ENCODE results near the gene PPP2R2C. TPM values are rescaled to one million over a fixed set of nuclear protein-coding genes. Genes with fewer than 3 reads are reported as not detected.

PPP2R2C gene
- total RNA-seq, 1 experiment from 2014 or later: 9.5 TPM

- ChIA-PET CTCF (no interaction called here), POLR2A (ENCODE audit: unreplicated experiment) (no interaction called here)
- Histone ChIP-seq H3K9ac (ENCODE audit: low read length) (no peak overlapping the region), H3K9me2 (replicated peaks; ENCODE audit: low read length) (no peaks in the 10 kb centered on the region), H2AFZ (ENCODE audit: low read length) (no peak overlapping the region), H3K79me2 (ENCODE audit: low read length) (no peaks in the 10 kb centered on the region), H3F3A (ENCODE audit: low read length, unreplicated experiment) (no peaks in the 10 kb centered on the region), H3K27me3 (ENCODE audit: low read length) (no peaks in the 10 kb centered on the region), H3K4me2 (ENCODE audit: low read length) (no peak overlapping the region), H3K4me1 (ENCODE audit: insufficient read depth, low read length) (no peaks in the 10 kb centered on the region), H3K4me3 (ENCODE audit: low read length) (no peak overlapping the region), H3K27ac (ENCODE audit: low read length) (no peak overlapping the region), H3K36me3 (ENCODE audit: low read depth, low read length) (0 out of 2 replicates have a peak, but pooled peaks cover 4% of the 10 kb centered on the region), H4K20me1 (ENCODE audit: low read length) (no peaks in the 10 kb centered on the region), H3K9me3 (ENCODE audit: low read length) (no peaks in the 10 kb centered on the region)
- DNase-seq (no peak), ATAC-seq (no peak)
- no peak for TF ChIP-seq EZH2 (IDR thresholded peaks at IDR 0.05; ENCODE audit: low read length, unreplicated experiment)
- TF ChIP-seq CTCF (conservative IDR thresholded peaks at IDR 0.05; ENCODE audit: low read depth, low read length): no peak
- no peak for TF ChIP-seq EZH2phosphoT487 (IDR thresholded peaks at IDR 0.05; ENCODE audit: borderline replicate concordance, low read length)
- intact Hi-C loops (cut with micrococcal nuclease): no loop called here
- BruUV-seq (replicated peaks): no TSS peak
These were observed 181.5 kb downstream of the PPP2R2C start for GRCh38 chr4:6290769-6291547.

GRCh38 chr4:6290256-6290655 is 182.2 kb downstream of the PPP2R2C start:
- Histone ChIP-seq H3K27ac (ENCODE audit: low read length) (no peak overlapping the region), H3K4me3 (ENCODE audit: low read length) (no peak overlapping the region), H2AFZ (ENCODE audit: low read length) (no peak overlapping the region), H3K4me2 (ENCODE audit: low read length) (no peak overlapping the region), H3K9ac (ENCODE audit: low read length) (no peak overlapping the region), H3K9me2 (replicated peaks; ENCODE audit: low read length) (no peaks in the 10 kb centered on the region), H3F3A (ENCODE audit: low read length, unreplicated experiment) (no peaks in the 10 kb centered on the region), H3K4me1 (ENCODE audit: insufficient read depth, low read length) (no peaks in the 10 kb centered on the region), H3K9me3 (ENCODE audit: low read length) (no peaks in the 10 kb centered on the region), H3K79me2 (ENCODE audit: low read length) (no peaks in the 10 kb centered on the region), H3K36me3 (ENCODE audit: low read depth, low read length) (0 out of 2 replicates have a peak, but pooled peaks cover 4% of the 10 kb centered on the region), H4K20me1 (ENCODE audit: low read length) (no peaks in the 10 kb centered on the region), H3K27me3 (ENCODE audit: low read length) (no peaks in the 10 kb centered on the region)
- DNase-seq: no peak
- CTCF ChIA-PET: no interaction called here
- BruUV-seq (replicated peaks): no TSS peak
- POLR2A ChIA-PET (ENCODE audit: unreplicated experiment): no interaction called here
- intact Hi-C loops (cut with micrococcal nuclease): no loop called here
- no peak for TF ChIP-seq CTCF (conservative IDR thresholded peaks at IDR 0.05; ENCODE audit: low read depth, low read length)
- no peak for TF ChIP-seq EZH2 (IDR thresholded peaks at IDR 0.05; ENCODE audit: low read length, unreplicated experiment)
- TF ChIP-seq EZH2phosphoT487 (IDR thresholded peaks at IDR 0.05; ENCODE audit: borderline replicate concordance, low read length): no peak
- ATAC-seq: no peak

GRCh38 chr4:6288871-6289270 is 183.5 kb downstream of the PPP2R2C start:
- Histone ChIP-seq H3K9me3 (ENCODE audit: low read length) (no peaks in the 10 kb centered on the region), H3K27ac (ENCODE audit: low read length) (no peak overlapping the region), H3K9ac (ENCODE audit: low read length) (no peak overlapping the region), H3K27me3 (ENCODE audit: low read length) (no peaks in the 10 kb centered on the region), H2AFZ (ENCODE audit: low read length) (no peak overlapping the region), H3K4me1 (ENCODE audit: insufficient read depth, low read length) (no peaks in the 10 kb centered on the region), H4K20me1 (ENCODE audit: low read length) (no peaks in the 10 kb centered on the region), H3K36me3 (ENCODE audit: low read depth, low read length) (0 out of 2 replicates have a peak, but pooled peaks cover 4% of the 10 kb centered on the region), H3F3A (ENCODE audit: low read length, unreplicated experiment) (no peaks in the 10 kb centered on the region), H3K4me3 (ENCODE audit: low read length) (no peak overlapping the region), H3K4me2 (ENCODE audit: low read length) (no peak overlapping the region), H3K9me2 (replicated peaks; ENCODE audit: low read length) (no peaks in the 10 kb centered on the region), H3K79me2 (ENCODE audit: low read length) (no peaks in the 10 kb centered on the region)
- ChIA-PET CTCF (no interaction called here), POLR2A (ENCODE audit: unreplicated experiment) (no interaction called here)
- intact Hi-C loops (cut with micrococcal nuclease): no loop called here
- DNase-seq (no peak), ATAC-seq (no peak)
- BruUV-seq (replicated peaks): no TSS peak
- TF ChIP-seq EZH2phosphoT487 (IDR thresholded peaks at IDR 0.05; ENCODE audit: borderline replicate concordance, low read length) (no peak), EZH2 (IDR thresholded peaks at IDR 0.05; ENCODE audit: low read length, unreplicated experiment) (no peak), CTCF (conservative IDR thresholded peaks at IDR 0.05; ENCODE audit: low read depth, low read length) (no peak)

Data from PC-3 (cell line).